Measurements from ENCODE around the gene FZD1. TPM values are rescaled to one million over a fixed set of nuclear protein-coding genes. Genes with fewer than 3 reads are reported as not detected.

The FZD1 gene
- total RNA-seq, 1 experiment from 2014 or later = 0.61 TPM

- Histone ChIP-seq H2AFZ (ENCODE audit: low read length) (no peak overlapping the region), H3K23me2 (ENCODE audit: insufficient read length, low read depth, low read length, poor library complexity, severe bottlenecking) (no peaks in the 10 kb centered on the region), H2BK15ac (ENCODE audit: low read depth, low read length) (no peak overlapping the region), H4K20me1 (ENCODE audit: control insufficient read depth, insufficient read depth, insufficient read length) (peaks cover 2% of the 10 kb centered on the region), H3T11ph (ENCODE audit: low read length) (no peak overlapping the region), H3K18ac (ENCODE audit: insufficient read length, low read depth, low read length) (no peak overlapping the region), H4K91ac (ENCODE audit: insufficient read length, low read depth, low read length) (no peak overlapping the region), H2BK120ac (ENCODE audit: low read depth, low read length, poor library complexity, severe bottlenecking) (no peak overlapping the region), H3K4me2 (ENCODE audit: insufficient read depth, insufficient read length, low read length) (no peak overlapping the region), H3K56ac (ENCODE audit: insufficient read length, low read depth, low read length) (no peak overlapping the region), H3K27ac (ENCODE audit: insufficient read length, low read depth, low read length) (no peak overlapping the region), H3K9me3 (ENCODE audit: control insufficient read depth, low read depth, low read length) (no peaks in the 10 kb centered on the region), H3K23ac (ENCODE audit: insufficient read length, low read depth, low read length) (no peak overlapping the region), H2AK5ac (ENCODE audit: insufficient read length, low read length) (no peak overlapping the region), H2BK20ac (ENCODE audit: low read depth, low read length, poor library complexity, severe bottlenecking) (no peak overlapping the region), H4K5ac (ENCODE audit: insufficient read length, low read depth, low read length) (no peak overlapping the region), H3K4me1 (ENCODE audit: insufficient read depth, low read length) (no peaks in the 10 kb centered on the region), H2BK12ac (ENCODE audit: insufficient read length, low read depth, low read length) (no peak overlapping the region), H2BK5ac (ENCODE audit: insufficient read length, low read length) (no peak overlapping the region), H3K79me1 (ENCODE audit: insufficient read depth, low read depth, low read length, poor library complexity, severe bottlenecking) (no peaks in the 10 kb centered on the region), H3K27me3 (ENCODE audit: insufficient read depth, low read length) (no peaks in the 10 kb centered on the region), H3K9ac (ENCODE audit: extremely low read depth, insufficient read length, low read length) (no peak overlapping the region), H3K14ac (ENCODE audit: insufficient read depth, low read length) (no peak overlapping the region), H3K4ac (ENCODE audit: low read depth, low read length) (no peak overlapping the region), H4K8ac (replicated peaks; ENCODE audit: insufficient read length, low read depth, low read length) (no peak overlapping the region), H3K79me2 (ENCODE audit: insufficient read depth, low read length) (no peaks in the 10 kb centered on the region)
- Mint-ChIP-seq H3K4me1 (peaks cover 2 to 5% of the 10 kb centered on the region in 2 experiments), H3K4me3 (no peak overlapping the region), H3K27me3 (ENCODE audit: low read depth) (peaks cover 26% of the 10 kb centered on the region), H3K36me3 (ENCODE audit: insufficient read depth in 1 of 3, low read depth in 3 of 3) (peaks cover 0 to 6% (median 0%) of the 10 kb centered on the region in 3 experiments; a peak in 2 of 7 replicates), H3K9me3 (peaks cover 2 to 6% of the 10 kb centered on the region in 2 experiments; a peak in 4 of 5 replicates), H3K27ac (no peak overlapping the region)
- WGBS (ENCODE audit: extremely low coverage, insufficient read length, low lambda C conversion rate) = no CpG with 5 or more reads among the region's 1 CpG
- no peak for TF ChIP-seq CTCF (conservative IDR thresholded peaks at IDR 0.05)
- no peak for DNase-seq
Observed at GRCh38 chr7:91292506-91292905, 28.3 kb downstream of the FZD1 start.
